Measurements from ENCODE around the gene DENND11. TPM values are rescaled to one million over a fixed set of nuclear protein-coding genes. Genes with fewer than 3 reads are reported as not detected.

The DENND11 gene
- total and polyA plus RNA-seq, 7 donors = 1.7 to 5.7 (median 4.4) TPM

GRCh38 chr7:141712603-141713255, 10.8 kb upstream of the DENND11 start:
- H3K27me3 ChIP-seq (ENCODE audit: insufficient read depth in 3 of 3, low read length in 2 of 3) = no peaks in the 10 kb centered on the region

GRCh38 chr7:141710301-141710700, 8.3 kb upstream of the DENND11 start:
- intact Hi-C loops (cut with DNase I) = no loop called here
- no peaks in the 10 kb centered on the region for H3K36me3 ChIP-seq (ENCODE audit: insufficient read depth in 1 of 2, low read depth in 1 of 2)
- no peak overlapping the region for H3K4me3 ChIP-seq
- no peak for TF ChIP-seq CTCF (IDR thresholded peaks at IDR 0.05)
- H3K27ac ChIP-seq = no peak overlapping the region
- H3K9me3 ChIP-seq = no peaks in the 10 kb centered on the region
- no peak for ATAC-seq
- H3K27me3 ChIP-seq (ENCODE audit: insufficient read depth in 3 of 3, low read length in 2 of 3) = no peaks in the 10 kb centered on the region
- DNase-seq = no peak
- H3K4me1 ChIP-seq = no peaks in the 10 kb centered on the region
- WGBS, 3 donors = 36 to 55% (median 45%) methylated on average over 1 of the region's 1 CpG

More at GRCh38 chr7:141712603-141713255, 10.8 kb upstream of the DENND11 start:
- ATAC-seq (no peak), DNase-seq (no peak)
- no peak overlapping the region for H3K4me3 ChIP-seq
- H3K36me3 ChIP-seq (ENCODE audit: insufficient read depth in 1 of 2, low read depth in 1 of 2) = no peaks in the 10 kb centered on the region
- H3K27ac ChIP-seq = no peak overlapping the region
- no peaks in the 10 kb centered on the region for H3K4me1 ChIP-seq
- 85 to 88% (median 87%) methylated on average over 5 of the region's 5 CpGs for WGBS, 3 donors
- intact Hi-C loops (cut with DNase I) = no loop called here
- TF ChIP-seq CTCF (IDR thresholded peaks at IDR 0.05) = no peak
- no peaks in the 10 kb centered on the region for H3K9me3 ChIP-seq

GRCh38 chr7:141709749-141710148, 7.8 kb upstream of the DENND11 start:
- H3K9me3 ChIP-seq = no peaks in the 10 kb centered on the region
- no peak overlapping the region for H3K27ac ChIP-seq
- no peak overlapping the region for H3K4me3 ChIP-seq
- no peak for TF ChIP-seq CTCF (IDR thresholded peaks at IDR 0.05)
- no peak for DNase-seq
- 82 to 89% (median 87%) methylated on average over 4 of the region's 4 CpGs for WGBS, 3 donors
- H3K36me3 ChIP-seq (ENCODE audit: insufficient read depth in 1 of 2, low read depth in 1 of 2) = no peaks in the 10 kb centered on the region
- intact Hi-C loops (cut with DNase I) = no loop called here
- peak in 1 of 4 donors; percentile 49 for ATAC-seq
- H3K4me1 ChIP-seq = no peaks in the 10 kb centered on the region
- no peaks in the 10 kb centered on the region for H3K27me3 ChIP-seq (ENCODE audit: insufficient read depth in 3 of 3, low read length in 2 of 3)

- intact Hi-C loops (cut with DNase I) = no loop called here
- no peaks in the 10 kb centered on the region for H3K27me3 ChIP-seq (ENCODE audit: insufficient read depth in 3 of 3, low read length in 2 of 3)
- no peak for DNase-seq
- H3K36me3 ChIP-seq (ENCODE audit: insufficient read depth in 1 of 2, low read depth in 1 of 2) = no peaks in the 10 kb centered on the region
- ATAC-seq = peak in 2 of 4 donors; percentile 46 to 88
- no peak for TF ChIP-seq CTCF (IDR thresholded peaks at IDR 0.05)
- H3K4me1 ChIP-seq = no peaks in the 10 kb centered on the region
- no peaks in the 10 kb centered on the region for H3K9me3 ChIP-seq
- WGBS, 3 donors = 29 to 37% (median 31%) methylated on average over 2 of the region's 2 CpGs
- no peak overlapping the region for H3K27ac ChIP-seq
- no peak overlapping the region for H3K4me3 ChIP-seq
Measured at GRCh38 chr7:141709318-141709717, 7.4 kb upstream of the DENND11 start.

GRCh38 chr7:141708351-141708750, 6.4 kb upstream of the DENND11 start, which contains the start of gene WEE2:
Gene WEE2, plus strand, starts transcription at chr7:141708353. Its CDS starts 406 bp downstream, at chr7:141708759.
- ATAC-seq (no peak), DNase-seq (no peak)
- TF ChIP-seq CTCF (IDR thresholded peaks at IDR 0.05) = no peak
- intact Hi-C loops (cut with DNase I) = no loop called here
- no peak within 1 kb of the TSS for H3K4me3 ChIP-seq
- H3K27me3 ChIP-seq (ENCODE audit: insufficient read depth in 3 of 3, low read length in 2 of 3) = no peaks in the 10 kb centered on the region
- no peaks in the 10 kb centered on the region for H3K36me3 ChIP-seq (ENCODE audit: insufficient read depth in 1 of 2, low read depth in 1 of 2)
- H3K9me3 ChIP-seq = no peaks in the 10 kb centered on the region
- H3K4me1 ChIP-seq = no peaks in the 10 kb centered on the region
- 88 to 90% (median 89%) methylated on average over 6 of the region's 6 CpGs for WGBS, 3 donors
- H3K27ac ChIP-seq = no peak within 1 kb of the TSS
